NCI-H446 (cell line): ENCODE data around the gene KDM2B.
"Not testable (repeated sequence)": the region's sequence is repeated elsewhere in the genome, so short reads cannot be mapped to it uniquely, and the experiment has no call there.

Experiments
- DNase-seq, 2 experiments: peaks; one replicate each; lab custom pipeline; 2025; lab: John Stamatoyannopoulos, UW

Gene KDM2B

GRCh38 chr12:121584885-121585284 lies 4.1 kb upstream of the KDM2B start:
- not testable (repeated sequence) for DNase-seq

DNA sequence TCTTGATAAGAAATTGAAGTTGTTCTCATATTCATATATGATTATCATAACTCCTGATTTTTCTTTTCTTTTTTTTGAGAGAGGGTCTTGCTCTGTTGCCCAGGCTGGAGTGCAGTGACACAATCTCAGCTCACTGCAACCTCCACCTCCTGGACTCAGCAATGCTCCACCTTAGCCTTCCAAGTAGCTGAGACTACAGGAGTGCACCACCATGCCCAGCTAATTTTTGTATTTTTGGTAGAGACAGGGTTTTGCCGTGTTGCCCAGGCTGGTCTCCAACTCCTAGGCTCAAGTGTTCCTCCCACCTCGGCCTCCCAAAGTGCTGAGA lies 2.5 kb upstream of the KDM2B start:
- DNase-seq: not testable (repeated sequence)

GRCh38 chr12:121582583-121583333 lies 1.9 kb upstream of the KDM2B start:
- no peak for DNase-seq

DNA sequence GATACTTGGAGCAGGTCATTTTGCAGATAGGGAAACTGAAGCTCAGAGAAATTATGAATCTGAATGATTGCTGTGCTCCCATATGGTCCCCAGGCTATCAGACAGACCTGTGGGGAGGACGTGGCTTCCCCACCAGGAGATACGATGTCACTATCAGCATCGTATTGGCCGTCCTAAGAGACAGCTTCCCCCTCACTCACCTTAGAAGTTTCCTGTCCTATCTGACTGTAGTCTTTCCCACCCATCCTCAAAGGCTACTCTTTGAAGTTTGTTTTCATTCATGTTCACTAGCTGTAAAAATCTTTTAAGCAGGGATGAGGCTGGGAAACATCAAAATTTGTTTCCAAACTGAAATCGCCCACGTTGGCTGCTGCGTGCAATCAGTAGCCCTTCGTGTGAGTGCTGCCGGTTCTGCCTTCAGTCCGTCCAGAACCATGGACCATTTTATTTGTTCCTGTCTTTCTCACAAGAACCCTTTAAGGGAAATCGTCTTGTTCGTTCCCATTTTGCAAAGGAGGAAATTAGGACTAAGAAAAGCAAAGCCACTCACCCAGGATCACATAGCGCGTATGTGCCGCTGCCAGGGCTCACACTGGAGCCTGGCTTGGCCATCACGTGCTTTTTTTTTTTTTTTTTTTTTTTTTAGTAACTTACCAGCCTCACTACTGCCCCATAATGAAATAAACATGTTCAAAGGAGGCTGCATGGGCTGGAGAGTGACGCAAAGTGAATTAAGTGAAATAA lies 1.0 kb upstream of the KDM2B start:
- DNase-seq: peak in 1 of 2 experiments; percentile 23

- DNase-seq: peak; percentile 49 to 66
These were observed 598 bp downstream of the KDM2B start for GRCh38 chr12:121579981-121580868.

DNA sequence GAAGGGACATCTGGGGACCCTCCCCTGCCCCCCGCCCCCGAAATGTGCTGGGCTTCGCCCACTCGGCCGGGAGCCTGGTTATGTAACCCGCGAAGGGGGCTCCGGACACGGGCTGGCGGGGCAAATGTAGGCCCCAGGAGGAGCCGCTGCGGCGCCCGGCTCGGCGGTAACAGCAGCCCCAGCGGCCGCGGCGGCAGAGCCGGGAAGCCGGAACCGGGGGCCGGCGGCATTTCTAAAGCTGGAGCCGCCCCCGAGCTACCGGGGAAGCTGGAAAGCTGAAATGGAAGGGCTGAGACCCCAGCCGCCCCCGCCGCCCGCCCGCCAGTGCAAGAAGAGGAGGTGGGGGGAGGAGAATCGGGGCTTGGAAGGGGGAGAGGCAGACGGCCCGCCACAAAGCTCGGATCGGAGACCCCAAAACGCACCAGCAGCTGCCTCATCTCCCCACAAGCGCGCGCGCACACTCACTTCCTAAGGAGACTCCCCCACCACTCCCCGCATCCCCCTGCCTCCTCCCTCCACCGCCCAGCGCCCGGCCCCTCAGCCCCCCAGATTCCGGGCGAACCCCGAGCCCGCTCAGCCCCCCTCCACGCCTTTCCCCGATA lies 1.5 kb downstream of the KDM2B start:
- DNase-seq: no peak

DNA sequence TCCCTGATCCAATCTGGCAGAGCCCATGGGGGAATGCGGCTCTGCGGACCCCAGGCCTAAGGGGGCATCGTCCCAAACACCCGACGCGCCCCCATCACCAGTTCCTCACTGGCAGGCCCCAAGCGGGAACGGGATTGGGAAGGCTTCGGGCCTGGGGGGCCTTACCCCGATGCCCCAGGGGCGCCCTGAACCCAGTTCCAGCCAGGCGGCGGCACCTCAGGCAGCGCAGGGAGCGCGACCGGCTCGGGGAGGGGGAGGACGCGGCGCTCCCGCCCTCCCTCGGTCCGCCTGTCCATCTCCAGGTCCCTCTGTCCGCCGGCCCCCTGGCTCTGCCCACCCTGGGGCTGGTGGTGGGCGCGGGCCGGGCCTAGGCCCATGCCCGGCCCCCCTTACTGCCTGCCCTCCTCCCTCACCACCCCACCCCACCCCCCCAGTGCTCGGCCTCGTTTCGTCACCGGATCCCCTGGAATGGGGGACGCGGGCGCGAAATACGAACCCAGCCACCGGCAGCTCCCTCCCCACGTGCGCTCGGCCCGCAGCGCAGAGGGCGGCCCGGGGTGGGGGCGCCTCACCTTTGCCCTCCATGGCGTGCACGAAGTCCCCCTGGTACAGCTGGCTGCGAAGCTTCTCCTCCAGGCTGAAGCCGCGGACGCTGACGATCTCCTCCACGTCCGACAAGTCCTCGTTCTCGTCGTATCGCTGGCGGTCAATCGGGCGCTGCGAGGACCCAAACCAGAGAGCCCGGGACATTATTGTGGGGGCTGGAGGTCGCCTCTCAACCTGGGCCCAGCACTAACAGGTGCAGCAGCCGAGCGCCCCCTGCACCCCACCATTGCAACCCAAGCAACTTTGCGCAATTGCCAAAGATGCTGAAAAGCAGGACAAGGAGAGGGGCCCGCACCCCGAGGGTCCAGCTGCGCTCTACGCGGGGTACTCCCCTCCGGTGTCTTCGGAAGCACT lies 2.3 kb downstream of the KDM2B start:
- no peak for DNase-seq

- no peak for DNase-seq
These were observed 3.2 kb downstream of the KDM2B start for GRCh38 chr12:121577443-121578180.

DNA sequence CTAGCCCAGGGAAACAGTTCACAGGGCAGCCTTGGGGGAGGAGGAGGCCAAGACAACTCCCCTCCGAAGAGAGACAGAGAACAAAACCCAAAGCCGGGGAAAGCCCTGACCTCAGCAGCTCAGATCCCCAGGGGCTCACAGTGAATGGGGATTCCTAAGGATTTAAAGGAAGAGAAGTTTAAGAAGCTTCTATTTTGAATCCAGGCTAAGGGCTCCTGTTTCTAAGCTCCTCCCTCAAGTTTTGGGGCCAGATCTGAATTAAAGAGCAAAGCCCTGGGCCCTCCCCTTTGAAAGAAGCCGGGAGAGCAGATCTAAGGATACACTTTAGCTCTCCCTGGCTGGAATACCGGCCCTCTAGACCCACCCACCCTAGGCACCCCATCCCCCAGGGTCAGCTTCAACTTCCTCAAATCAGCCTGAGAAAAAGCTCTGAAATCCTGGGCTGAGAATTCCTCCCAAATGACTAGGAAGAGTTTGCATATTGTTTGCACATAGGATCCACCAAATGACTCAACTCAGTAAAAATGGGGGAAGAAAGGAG lies 3.9 kb downstream of the KDM2B start:
- DNase-seq: no peak

- no peak for DNase-seq
These were observed 4.7 kb downstream of the KDM2B start for GRCh38 chr12:121575952-121576625.

GRCh38 chr12:121575051-121575450 lies 5.8 kb downstream of the KDM2B start:
- no peak for DNase-seq

DNA sequence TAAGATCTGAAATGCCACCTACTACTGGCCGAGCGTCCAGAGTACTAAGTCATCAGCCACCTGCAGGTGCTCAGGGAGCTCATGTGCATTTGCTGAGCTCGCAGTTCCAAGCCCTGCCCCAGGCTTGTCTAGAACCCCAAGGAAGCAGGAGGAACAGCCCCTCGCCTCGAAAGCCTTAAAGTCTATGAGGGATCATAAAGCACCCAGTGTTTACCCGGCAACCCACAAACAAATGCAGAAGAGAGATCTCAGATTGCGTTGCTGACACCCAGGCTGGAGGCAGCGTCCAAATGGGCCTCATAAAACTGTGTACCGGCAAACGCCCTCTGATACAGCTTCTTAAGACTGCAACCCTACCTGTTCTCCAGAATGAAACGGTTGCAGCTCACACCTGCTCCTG lies 6.8 kb downstream of the KDM2B start:
- DNase-seq: no peak

- no peak for DNase-seq
These were observed 8.9 kb downstream of the KDM2B start for GRCh38 chr12:121571920-121572319.

DNA sequence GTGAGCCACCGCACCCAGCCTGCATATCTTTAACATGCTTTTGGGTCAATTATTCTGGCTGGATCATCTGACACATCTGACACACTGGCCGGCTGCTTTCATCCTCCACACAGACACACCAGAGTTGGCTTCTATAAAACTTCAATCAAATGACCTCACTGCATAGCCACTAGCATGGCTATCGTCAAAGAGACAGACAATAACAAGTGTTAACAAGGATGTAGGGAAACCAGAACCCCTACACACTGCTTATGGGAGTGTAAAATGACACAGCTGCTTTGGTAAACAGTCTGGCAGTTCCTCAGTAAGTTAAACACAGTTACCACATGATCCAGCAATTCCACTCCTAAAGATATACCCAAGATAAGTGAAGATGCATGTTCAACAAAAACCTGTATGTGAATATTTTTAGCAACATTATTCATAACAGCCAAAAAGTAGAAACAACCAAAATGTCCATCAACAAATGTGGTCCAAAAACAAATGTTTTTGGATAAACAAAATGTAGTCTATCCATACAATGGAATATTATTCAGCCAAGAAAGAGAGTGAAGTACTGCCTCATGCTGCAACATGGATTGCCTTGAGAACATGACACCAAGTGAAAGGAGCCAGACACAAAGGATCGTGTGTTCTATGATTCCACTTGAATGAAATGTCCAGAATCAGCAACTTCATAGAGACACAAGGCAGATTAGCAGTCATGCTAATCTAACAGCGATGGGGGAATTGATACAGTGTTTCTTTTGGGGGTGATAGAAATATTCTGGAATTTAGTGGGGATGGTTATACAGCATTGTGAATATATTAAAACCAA lies 10.1 kb downstream of the KDM2B start:
- no peak for DNase-seq

- DNase-seq: no peak
These were observed 11.7 kb downstream of the KDM2B start for GRCh38 chr12:121568971-121569751.

GRCh38 chr12:121568518-121568917 lies 12.3 kb downstream of the KDM2B start:
- DNase-seq: no peak

DNA sequence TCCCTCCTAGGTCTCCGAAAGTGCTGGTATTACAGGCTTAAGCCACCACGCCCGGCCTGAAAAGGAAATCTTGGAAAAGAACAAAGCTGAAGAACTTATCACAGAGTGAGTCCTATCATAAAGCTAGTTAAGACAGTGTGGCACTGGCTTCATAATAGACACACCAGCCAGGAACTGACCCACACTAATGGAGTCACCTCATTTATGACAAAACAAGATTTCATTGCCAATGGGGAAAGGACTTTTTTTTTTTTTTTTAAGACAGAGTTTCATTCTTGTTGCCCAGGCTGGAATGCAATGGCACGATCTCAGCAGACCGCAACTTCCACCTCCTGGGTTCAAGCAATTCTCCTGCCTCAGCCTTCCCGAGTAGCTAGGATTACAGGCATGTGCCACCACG lies 15.7 kb downstream of the KDM2B start:
- no peak for DNase-seq

DNA sequence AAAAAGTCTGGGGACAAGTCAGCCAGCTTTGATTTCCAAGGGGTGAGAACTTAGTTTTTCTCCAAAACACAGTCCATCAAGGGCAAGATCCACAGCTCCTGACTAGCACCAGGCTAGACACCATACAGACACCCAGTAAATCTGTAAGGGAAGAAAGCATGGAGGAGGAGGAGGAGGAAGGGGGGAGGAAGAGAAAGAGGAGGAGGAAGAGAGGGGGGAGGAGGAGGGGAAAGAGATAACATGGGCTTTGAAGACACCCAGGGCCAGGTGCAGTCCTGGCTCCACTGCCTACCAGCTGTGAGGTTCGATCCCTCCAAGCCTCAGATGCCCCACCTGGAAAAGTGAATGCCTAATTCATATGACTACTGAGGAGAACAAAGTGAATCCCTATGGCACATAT lies 18.3 kb downstream of the KDM2B start:
- no peak for DNase-seq
